ENCODE data around the gene PSMD3. TPM values are rescaled to one million over a fixed set of nuclear protein-coding genes. Genes with fewer than 3 reads are reported as not detected.

The PSMD3 gene
- total and polyA plus RNA-seq, 2 of the 4 experiments (the other 2 are of a cell fraction) = 123 to 155 TPM

- dilution Hi-C loops (cut with HindIII; ENCODE audit: low sequenced_read_pairs, unreplicated experiment) (no loop called here), intact Hi-C loops (cut with micrococcal nuclease) (no loop called here), in situ Hi-C loops (cut with MboI; ENCODE audit: low sequenced_read_pairs) (no loop called here)
- Histone ChIP-seq H4K20me1 (ENCODE audit: insufficient read depth, low read length) (no peaks in the 10 kb centered on the region), H3K23ac (ENCODE audit: low read depth, low read length) (no peak within 1 kb of the TSS), H3K27ac (ENCODE audit: insufficient read depth, low read length) (no peak within 1 kb of the TSS), H2BK120ac (ENCODE audit: low read depth, low read length) (no peak within 1 kb of the TSS), H3K56ac (ENCODE audit: extremely low read depth, insufficient read depth, low read length) (no peak within 1 kb of the TSS), H2BK5ac (ENCODE audit: low read depth, low read length, poor library complexity, severe bottlenecking) (no peak within 1 kb of the TSS), H4K91ac (ENCODE audit: insufficient read depth, low read depth, low read length) (no peak within 1 kb of the TSS), H2AFZ (replicated peaks; ENCODE audit: low read length, poor library complexity) (no peak within 1 kb of the TSS), H3K4me1 (ENCODE audit: control insufficient read depth, insufficient read depth, low read length) (no peaks in the 10 kb centered on the region), H3K79me1 (ENCODE audit: low read depth in 1 of 2, low read length in 2 of 2) (no peaks in the 10 kb centered on the region), H3K9me3 (ENCODE audit: control insufficient read depth, insufficient read depth, low read length) (no peaks in the 10 kb centered on the region), H4K5ac (ENCODE audit: low read depth, low read length) (no peak within 1 kb of the TSS), H3K36me3 (ENCODE audit: control insufficient read depth, insufficient read depth, low read length) (no peaks in the 10 kb centered on the region), H3K4me3 (ENCODE audit: insufficient read depth, low read depth, low read length) (no peak within 1 kb of the TSS), H4K8ac (ENCODE audit: low read depth in 2 of 2, low read length in 2 of 2) (no peak within 1 kb of the TSS), H2BK20ac (ENCODE audit: low read depth, low read length) (no peak within 1 kb of the TSS), H3K9me1 (ENCODE audit: insufficient read depth, low read length) (no peaks in the 10 kb centered on the region), H3K4ac (ENCODE audit: low read depth, low read length) (no peak within 1 kb of the TSS), H2BK15ac (ENCODE audit: low read depth, low read length) (no peak within 1 kb of the TSS), H3K9ac (ENCODE audit: low read depth, low read length) (no peak within 1 kb of the TSS), H2AK9ac (replicated peaks; ENCODE audit: low read depth, low read length, poor library complexity) (no peak within 1 kb of the TSS), H3K4me2 (ENCODE audit: low read depth, low read length) (no peak within 1 kb of the TSS), H3K27me3 (ENCODE audit: control insufficient read depth, insufficient read depth, low read length) (peaks cover 29% of the 10 kb centered on the region), H2AK5ac (ENCODE audit: low read depth, low read length) (no peak within 1 kb of the TSS), H3K18ac (ENCODE audit: low read depth, low read length) (no peak within 1 kb of the TSS), H3K14ac (replicated peaks; ENCODE audit: low read depth, low read length) (no peak within 1 kb of the TSS)
- no peak for TF ChIP-seq MAFK (IDR thresholded peaks at IDR 0.05; ENCODE audit: low read depth, low read length)
- no peak for TF ChIP-seq CTCF (conservative IDR thresholded peaks at IDR 0.05; ENCODE audit: low read depth, low read length)
- TF ChIP-seq RFX5 (IDR thresholded peaks at IDR 0.05; ENCODE audit: low read depth, low read length) = no peak
- no peak for TF ChIP-seq RCOR1 (IDR thresholded peaks at IDR 0.05; ENCODE audit: insufficient replicate concordance, low read length)
- no peak for TF ChIP-seq MXI1 (IDR thresholded peaks at IDR 0.05; ENCODE audit: borderline replicate concordance, low read depth, low read length)
- TF ChIP-seq NFE2L2 (IDR thresholded peaks at IDR 0.05; ENCODE audit: low read depth, low read length) = no peak
- TF ChIP-seq MAZ (IDR thresholded peaks at IDR 0.05; ENCODE audit: borderline replicate concordance, low read depth, low read length) = no peak
- no peak for TF ChIP-seq ELK1 (IDR thresholded peaks at IDR 0.05; ENCODE audit: borderline replicate concordance, low read depth, low read length)
- no peak for TF ChIP-seq BHLHE40 (IDR thresholded peaks at IDR 0.05; ENCODE audit: low read depth, low read length)
- ATAC-seq (ENCODE audit: low read depth) = no peak
- DNase-seq = no peak
- ChIA-PET CTCF (interaction anchor here (1.5 kb wide), 1 partner anchor 18 kb away, joined by 7 read pairs; the partner anchor contains the start of gene PSMD3), POLR2A (ENCODE audit: unreplicated experiment) (no interaction called here)
- no TSS peak for BruUV-seq (replicated peaks)
- no CpG with 5 or more reads among the region's 6 CpGs for whole genome bisulfite sequencing, 2 experiments (ENCODE audit: extremely low coverage in 2 of 2, insufficient read length in 1 of 2)
These were observed 17.9 kb upstream of the PSMD3 start, which contains the start of gene GSDMA for GRCh38 chr17:39962642-39963220. GSDMA (plus strand) TSS chr17:39963004; CDS start chr17:39965688, 2,684 bp downstream.
